Measurements from ENCODE around the gene ADAMTSL2. TPM values are rescaled to one million over a fixed set of nuclear protein-coding genes. Genes with fewer than 3 reads are reported as not detected.

Gene ADAMTSL2
- polyA plus RNA-seq, 2 of the 4 experiments (the other 2 are of a cell fraction), result not detected

DNA sequence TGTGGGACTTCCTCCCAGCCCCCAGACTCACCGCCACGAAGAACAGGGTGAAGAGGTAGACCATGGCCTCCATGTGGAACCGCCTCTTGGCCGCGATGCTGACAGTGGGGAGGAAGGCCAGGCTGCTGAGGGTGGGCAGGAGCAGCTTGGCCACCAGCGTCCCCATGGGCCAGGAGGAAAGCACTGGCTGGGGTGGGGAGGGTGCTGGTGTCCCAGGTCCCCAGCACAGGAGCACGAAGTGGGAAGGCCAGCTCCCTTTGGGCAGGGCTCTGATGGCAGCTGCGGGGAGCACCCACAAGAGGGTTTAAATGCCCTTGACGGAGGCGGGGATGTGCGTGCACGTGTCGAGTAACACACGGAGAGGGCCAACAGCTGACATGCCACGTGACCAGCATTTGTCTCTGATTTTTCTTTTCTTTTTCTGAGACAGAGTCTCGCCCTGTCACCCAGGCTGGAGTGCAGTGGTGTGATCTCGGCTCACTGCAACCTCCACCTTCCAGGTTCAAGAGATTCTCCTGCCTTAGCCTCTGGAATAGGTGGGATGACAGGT lies 9.8 kb upstream of the ADAMTSL2 start, which contains the start of gene MYMK (continued):
- TF ChIP-seq, protein P1, sequence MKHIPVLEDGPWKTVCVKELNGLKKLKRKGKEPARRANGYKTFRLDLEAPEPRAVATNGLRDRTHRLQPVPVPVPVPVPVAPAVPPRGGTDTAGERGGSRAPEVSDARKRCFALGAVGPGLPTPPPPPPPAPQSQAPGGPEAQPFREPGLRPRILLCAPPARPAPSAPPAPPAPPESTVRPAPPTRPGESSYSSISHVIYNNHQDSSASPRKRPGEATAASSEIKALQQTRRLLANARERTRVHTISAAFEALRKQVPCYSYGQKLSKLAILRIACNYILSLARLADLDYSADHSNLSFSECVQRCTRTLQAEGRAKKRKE (CRISPR knock-in tag; IDR thresholded peaks at IDR 0.05; ENCODE audit: low read depth), result no peak
- TF ChIP-seq NPAS2 (CRISPR knock-in tag; IDR thresholded peaks at IDR 0.05; ENCODE audit: borderline replicate concordance), result no peak
- TF ChIP-seq HEYL (CRISPR knock-in tag; IDR thresholded peaks at IDR 0.05), result no peak
- no peak for TF ChIP-seq RNF2 (IDR thresholded peaks at IDR 0.05; ENCODE audit: borderline replicate concordance, low read depth)
- no peak for TF ChIP-seq RARB (CRISPR knock-in tag; IDR thresholded peaks at IDR 0.05)
- TF ChIP-seq, protein P2, sequence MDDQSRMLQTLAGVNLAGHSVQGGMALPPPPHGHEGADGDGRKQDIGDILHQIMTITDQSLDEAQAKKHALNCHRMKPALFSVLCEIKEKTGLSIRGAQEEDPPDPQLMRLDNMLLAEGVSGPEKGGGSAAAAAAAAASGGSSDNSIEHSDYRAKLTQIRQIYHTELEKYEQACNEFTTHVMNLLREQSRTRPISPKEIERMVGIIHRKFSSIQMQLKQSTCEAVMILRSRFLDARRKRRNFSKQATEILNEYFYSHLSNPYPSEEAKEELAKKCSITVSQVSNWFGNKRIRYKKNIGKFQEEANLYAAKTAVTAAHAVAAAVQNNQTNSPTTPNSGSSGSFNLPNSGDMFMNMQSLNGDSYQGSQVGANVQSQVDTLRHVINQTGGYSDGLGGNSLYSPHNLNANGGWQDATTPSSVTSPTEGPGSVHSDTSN (IDR thresholded peaks at IDR 0.05), result no peak

DNA sequence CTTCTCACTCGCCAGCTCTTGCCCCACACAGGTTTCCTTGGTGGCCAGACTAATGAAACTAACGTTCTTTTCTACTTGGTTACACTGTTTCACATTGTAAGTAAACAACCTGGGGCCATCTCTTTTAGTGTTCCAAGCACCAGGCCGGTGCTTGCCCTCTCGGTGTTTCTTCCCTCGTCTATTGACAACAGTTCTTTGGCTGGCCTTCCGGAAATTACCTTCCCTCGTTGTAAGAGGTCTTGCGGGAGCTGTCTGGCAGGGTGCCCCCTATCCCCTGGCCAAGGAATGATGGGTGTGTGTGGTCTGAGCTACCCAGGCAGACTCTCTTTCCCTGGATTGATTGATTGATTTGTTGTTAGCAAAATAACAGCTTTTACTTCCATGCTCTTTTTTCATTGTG lies 8.8 kb upstream of the ADAMTSL2 start:
- 80% methylated on average over 8 of the region's 8 CpGs for WGBS (ENCODE audit: missing lambda C conversion rate)
- Histone ChIP-seq H3K4me3 (no peak overlapping the region), H3K9me3 (no peaks in the 10 kb centered on the region), H3K4me1 (peaks cover 5% of the 10 kb centered on the region; the same call in 1 of the 3 replicates), H3K4me2 (no peak overlapping the region), H3K27ac (no peak overlapping the region)
- DNase-seq (ENCODE audit: low read depth in 1 of 2, low spot score in 1 of 2) (no peak), FAIRE-seq (no peak), ATAC-seq (no peak)
- CTCF ChIA-PET, result no interaction called here
- TF ChIP-seq TFCP2L1 (CRISPR knock-in tag; IDR thresholded peaks at IDR 0.05) (no peak), MAZ (IDR thresholded peaks at IDR 0.05; ENCODE audit: borderline replicate concordance, low read depth, low read length) (no peak), JUNB (IDR thresholded peaks at IDR 0.05) (no peak)
- TF ChIP-seq, protein P3, sequence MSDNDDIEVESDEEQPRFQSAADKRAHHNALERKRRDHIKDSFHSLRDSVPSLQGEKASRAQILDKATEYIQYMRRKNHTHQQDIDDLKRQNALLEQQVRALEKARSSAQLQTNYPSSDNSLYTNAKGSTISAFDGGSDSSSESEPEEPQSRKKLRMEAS (IDR thresholded peaks at IDR 0.05), result no peak
- TF ChIP-seq, protein P1 (CRISPR knock-in tag; IDR thresholded peaks at IDR 0.05; ENCODE audit: low read depth), result no peak
- POLR2A ChIA-PET, result no interaction called here

DNA sequence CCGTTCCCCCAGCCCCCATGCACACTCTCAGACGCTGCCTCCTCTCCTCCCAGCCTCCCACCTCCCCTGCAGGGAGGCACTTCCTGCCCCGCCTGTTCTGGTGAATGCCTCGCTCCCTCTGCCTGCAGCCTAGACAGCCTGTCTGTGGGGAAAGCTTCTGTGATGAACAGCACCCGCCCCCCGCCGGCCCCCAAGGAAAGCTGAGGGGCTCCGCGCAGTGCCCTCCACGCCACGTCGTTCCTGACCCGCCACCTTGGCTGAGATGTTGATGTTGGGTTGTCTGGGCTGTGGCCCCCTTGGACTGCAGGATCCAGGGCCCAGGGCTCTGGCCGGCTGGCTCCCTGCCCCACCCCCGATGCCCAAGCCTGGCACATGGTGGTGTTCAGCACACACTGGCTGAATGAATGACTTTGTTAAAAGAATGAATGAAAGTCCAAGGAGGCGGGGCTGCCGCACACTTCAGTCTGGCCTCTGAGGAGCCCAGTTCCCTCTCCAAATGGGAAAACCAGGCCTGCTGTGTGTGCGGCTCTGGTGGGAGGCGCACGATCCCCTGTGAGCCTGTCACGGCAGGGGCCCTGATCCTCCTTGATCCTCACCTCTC lies 7.7 kb upstream of the ADAMTSL2 start:
- TF ChIP-seq EP300 (IDR thresholded peaks at IDR 0.05) (no peak), SMC3 (IDR thresholded peaks at IDR 0.05) (no peak), PHF8 (IDR thresholded peaks at IDR 0.05; ENCODE audit: borderline replicate concordance, low read depth) (no peak), FOXS1 (CRISPR knock-in tag; IDR thresholded peaks at IDR 0.05) (no peak), RCOR1 (IDR thresholded peaks at IDR 0.05; ENCODE audit: low read depth, low read length) (no peak)
- TF ChIP-seq, protein P4, sequence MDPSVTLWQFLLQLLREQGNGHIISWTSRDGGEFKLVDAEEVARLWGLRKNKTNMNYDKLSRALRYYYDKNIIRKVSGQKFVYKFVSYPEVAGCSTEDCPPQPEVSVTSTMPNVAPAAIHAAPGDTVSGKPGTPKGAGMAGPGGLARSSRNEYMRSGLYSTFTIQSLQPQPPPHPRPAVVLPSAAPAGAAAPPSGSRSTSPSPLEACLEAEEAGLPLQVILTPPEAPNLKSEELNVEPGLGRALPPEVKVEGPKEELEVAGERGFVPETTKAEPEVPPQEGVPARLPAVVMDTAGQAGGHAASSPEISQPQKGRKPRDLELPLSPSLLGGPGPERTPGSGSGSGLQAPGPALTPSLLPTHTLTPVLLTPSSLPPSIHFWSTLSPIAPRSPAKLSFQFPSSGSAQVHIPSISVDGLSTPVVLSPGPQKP (IDR thresholded peaks at IDR 0.05; ENCODE audit: low read depth, low read length), result no peak
- TF ChIP-seq, protein P5, sequence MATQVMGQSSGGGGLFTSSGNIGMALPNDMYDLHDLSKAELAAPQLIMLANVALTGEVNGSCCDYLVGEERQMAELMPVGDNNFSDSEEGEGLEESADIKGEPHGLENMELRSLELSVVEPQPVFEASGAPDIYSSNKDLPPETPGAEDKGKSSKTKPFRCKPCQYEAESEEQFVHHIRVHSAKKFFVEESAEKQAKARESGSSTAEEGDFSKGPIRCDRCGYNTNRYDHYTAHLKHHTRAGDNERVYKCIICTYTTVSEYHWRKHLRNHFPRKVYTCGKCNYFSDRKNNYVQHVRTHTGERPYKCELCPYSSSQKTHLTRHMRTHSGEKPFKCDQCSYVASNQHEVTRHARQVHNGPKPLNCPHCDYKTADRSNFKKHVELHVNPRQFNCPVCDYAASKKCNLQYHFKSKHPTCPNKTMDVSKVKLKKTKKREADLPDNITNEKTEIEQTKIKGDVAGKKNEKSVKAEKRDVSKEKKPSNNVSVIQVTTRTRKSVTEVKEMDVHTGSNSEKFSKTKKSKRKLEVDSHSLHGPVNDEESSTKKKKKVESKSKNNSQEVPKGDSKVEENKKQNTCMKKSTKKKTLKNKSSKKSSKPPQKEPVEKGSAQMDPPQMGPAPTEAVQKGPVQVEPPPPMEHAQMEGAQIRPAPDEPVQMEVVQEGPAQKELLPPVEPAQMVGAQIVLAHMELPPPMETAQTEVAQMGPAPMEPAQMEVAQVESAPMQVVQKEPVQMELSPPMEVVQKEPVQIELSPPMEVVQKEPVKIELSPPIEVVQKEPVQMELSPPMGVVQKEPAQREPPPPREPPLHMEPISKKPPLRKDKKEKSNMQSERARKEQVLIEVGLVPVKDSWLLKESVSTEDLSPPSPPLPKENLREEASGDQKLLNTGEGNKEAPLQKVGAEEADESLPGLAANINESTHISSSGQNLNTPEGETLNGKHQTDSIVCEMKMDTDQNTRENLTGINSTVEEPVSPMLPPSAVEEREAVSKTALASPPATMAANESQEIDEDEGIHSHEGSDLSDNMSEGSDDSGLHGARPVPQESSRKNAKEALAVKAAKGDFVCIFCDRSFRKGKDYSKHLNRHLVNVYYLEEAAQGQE (IDR thresholded peaks at IDR 0.05), result no peak
- TF ChIP-seq, protein P6, sequence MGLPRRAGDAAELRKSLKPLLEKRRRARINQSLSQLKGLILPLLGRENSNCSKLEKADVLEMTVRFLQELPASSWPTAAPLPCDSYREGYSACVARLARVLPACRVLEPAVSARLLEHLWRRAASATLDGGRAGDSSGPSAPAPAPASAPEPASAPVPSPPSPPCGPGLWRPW (IDR thresholded peaks at IDR 0.05), result no peak
- no peak overlapping the region for H3K27ac ChIP-seq
- FAIRE-seq (no peak), ATAC-seq (no peak), DNase-seq (ENCODE audit: low read depth in 1 of 2, low spot score in 1 of 2) (no peak)
- ChIA-PET POLR2A (no interaction called here), CTCF (interaction anchor here (8.7 kb wide), 1 partner anchor 199 kb away, joined by 72 read pairs; no protein-coding TSS in a partner anchor)
- H3K4me2 ChIP-seq, result no peak overlapping the region
- 67% methylated on average over 15 of the region's 21 CpGs for WGBS (ENCODE audit: missing lambda C conversion rate)
- H3K4me1 ChIP-seq, result peaks cover 5% of the 10 kb centered on the region; the same call in 1 of the 3 replicates
- H3K9me3 ChIP-seq, result no peaks in the 10 kb centered on the region
- H3K4me3 ChIP-seq, result no peak overlapping the region
